ENCODE measurements around the gene PLEKHA7. TPM values are rescaled to one million over a fixed set of nuclear protein-coding genes. Genes with fewer than 3 reads are reported as not detected.

The PLEKHA7 gene
- total RNA-seq, 1 experiment from 2014 or later: 1.7 TPM

DNA sequence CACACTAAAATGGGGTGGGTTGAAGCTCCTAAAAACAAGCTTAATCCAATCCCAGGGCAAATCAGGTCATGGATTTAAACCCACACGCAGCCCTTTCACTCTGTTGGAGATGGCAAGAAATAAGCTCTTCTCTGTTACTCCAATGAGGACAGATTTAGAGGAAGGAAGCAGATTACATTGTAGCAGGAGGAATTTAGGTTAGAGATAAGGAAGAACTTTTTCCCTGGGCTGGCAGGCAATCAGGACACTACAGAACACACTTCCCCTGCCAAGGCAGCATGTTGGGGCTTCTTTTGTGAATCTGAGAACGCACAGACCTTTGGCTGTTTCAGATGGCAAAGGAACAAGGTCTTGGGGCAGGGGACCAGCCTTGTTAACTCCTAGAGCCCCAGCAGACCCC, 229.5 kb downstream of the PLEKHA7 start:
- Histone ChIP-seq H3K27ac (ENCODE audit: low read depth, low read length, poor library complexity, severe bottlenecking) (no peak overlapping the region), H3K4me1 (ENCODE audit: insufficient read depth, low read length, poor library complexity, severe bottlenecking) (no peaks in the 10 kb centered on the region), H3K9me3 (ENCODE audit: low read depth, low read length, poor library complexity, severe bottlenecking) (no peaks in the 10 kb centered on the region), H3K27me3 (replicated peaks; ENCODE audit: insufficient read depth, low read depth, low read length, poor library complexity) (no peaks in the 10 kb centered on the region), H3K4me3 (ENCODE audit: low read depth, low read length, poor library complexity, severe bottlenecking) (no peak overlapping the region), H3K36me3 (ENCODE audit: insufficient read depth, low read length, poor library complexity, severe bottlenecking) (no peaks in the 10 kb centered on the region)
- ChIA-PET POLR2A (ENCODE audit: low non-redundant PET) (no interaction called here), CTCF (no interaction called here)
- TF ChIP-seq EZH2 (IDR thresholded peaks at IDR 0.05; ENCODE audit: borderline replicate concordance, low read depth, low read length, poor library complexity, severe bottlenecking): no peak
- TF ChIP-seq, protein P1, sequence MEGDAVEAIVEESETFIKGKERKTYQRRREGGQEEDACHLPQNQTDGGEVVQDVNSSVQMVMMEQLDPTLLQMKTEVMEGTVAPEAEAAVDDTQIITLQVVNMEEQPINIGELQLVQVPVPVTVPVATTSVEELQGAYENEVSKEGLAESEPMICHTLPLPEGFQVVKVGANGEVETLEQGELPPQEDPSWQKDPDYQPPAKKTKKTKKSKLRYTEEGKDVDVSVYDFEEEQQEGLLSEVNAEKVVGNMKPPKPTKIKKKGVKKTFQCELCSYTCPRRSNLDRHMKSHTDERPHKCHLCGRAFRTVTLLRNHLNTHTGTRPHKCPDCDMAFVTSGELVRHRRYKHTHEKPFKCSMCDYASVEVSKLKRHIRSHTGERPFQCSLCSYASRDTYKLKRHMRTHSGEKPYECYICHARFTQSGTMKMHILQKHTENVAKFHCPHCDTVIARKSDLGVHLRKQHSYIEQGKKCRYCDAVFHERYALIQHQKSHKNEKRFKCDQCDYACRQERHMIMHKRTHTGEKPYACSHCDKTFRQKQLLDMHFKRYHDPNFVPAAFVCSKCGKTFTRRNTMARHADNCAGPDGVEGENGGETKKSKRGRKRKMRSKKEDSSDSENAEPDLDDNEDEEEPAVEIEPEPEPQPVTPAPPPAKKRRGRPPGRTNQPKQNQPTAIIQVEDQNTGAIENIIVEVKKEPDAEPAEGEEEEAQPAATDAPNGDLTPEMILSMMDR (conservative IDR thresholded peaks at IDR 0.05; ENCODE audit: low read depth, low read length): no peak
- intact Hi-C loops (cut with micrococcal nuclease; ENCODE audit: unreplicated experiment): no loop called here
- BruUV-seq (replicated peaks): no TSS peak
- DNase-seq (ENCODE audit: low spot score): no peak

DNA sequence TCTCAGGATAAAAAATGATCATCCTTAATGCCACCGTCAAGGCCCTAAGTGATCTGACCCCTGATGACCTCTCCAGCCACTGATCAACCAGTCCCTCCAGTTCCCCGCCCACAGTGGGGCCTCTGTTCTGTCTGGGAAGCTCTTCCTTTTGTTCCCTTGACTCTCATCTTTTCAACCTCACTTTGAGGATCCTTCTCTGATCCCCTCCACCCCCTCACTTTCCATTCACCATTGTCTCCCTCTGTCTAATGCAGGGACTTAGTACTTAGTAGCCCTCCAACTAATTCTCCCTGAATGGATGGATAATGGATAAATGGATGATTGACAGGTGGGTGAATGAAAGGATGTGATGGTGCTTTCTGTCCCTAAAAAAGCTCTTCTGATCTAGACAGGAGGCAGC, 230.1 kb downstream of the PLEKHA7 start:
- H3K36me3 ChIP-seq (ENCODE audit: insufficient read depth, low read length, poor library complexity, severe bottlenecking): no peaks in the 10 kb centered on the region
- no peaks in the 10 kb centered on the region for H3K9me3 ChIP-seq (ENCODE audit: low read depth, low read length, poor library complexity, severe bottlenecking)
- H3K27ac ChIP-seq (ENCODE audit: low read depth, low read length, poor library complexity, severe bottlenecking): no peak overlapping the region
- CTCF ChIA-PET: no interaction called here
- intact Hi-C loops (cut with micrococcal nuclease; ENCODE audit: unreplicated experiment): no loop called here
- BruUV-seq (replicated peaks): no TSS peak
- TF ChIP-seq, protein P1 (conservative IDR thresholded peaks at IDR 0.05; ENCODE audit: low read depth, low read length): no peak
- no peak for TF ChIP-seq EZH2 (IDR thresholded peaks at IDR 0.05; ENCODE audit: borderline replicate concordance, low read depth, low read length, poor library complexity, severe bottlenecking)
- DNase-seq (ENCODE audit: low spot score): no peak
- POLR2A ChIA-PET (ENCODE audit: low non-redundant PET): no interaction called here
- H3K27me3 ChIP-seq (replicated peaks; ENCODE audit: insufficient read depth, low read depth, low read length, poor library complexity): no peaks in the 10 kb centered on the region
- no peaks in the 10 kb centered on the region for H3K4me1 ChIP-seq (ENCODE audit: insufficient read depth, low read length, poor library complexity, severe bottlenecking)
- H3K4me3 ChIP-seq (ENCODE audit: low read depth, low read length, poor library complexity, severe bottlenecking): no peak overlapping the region

DNA sequence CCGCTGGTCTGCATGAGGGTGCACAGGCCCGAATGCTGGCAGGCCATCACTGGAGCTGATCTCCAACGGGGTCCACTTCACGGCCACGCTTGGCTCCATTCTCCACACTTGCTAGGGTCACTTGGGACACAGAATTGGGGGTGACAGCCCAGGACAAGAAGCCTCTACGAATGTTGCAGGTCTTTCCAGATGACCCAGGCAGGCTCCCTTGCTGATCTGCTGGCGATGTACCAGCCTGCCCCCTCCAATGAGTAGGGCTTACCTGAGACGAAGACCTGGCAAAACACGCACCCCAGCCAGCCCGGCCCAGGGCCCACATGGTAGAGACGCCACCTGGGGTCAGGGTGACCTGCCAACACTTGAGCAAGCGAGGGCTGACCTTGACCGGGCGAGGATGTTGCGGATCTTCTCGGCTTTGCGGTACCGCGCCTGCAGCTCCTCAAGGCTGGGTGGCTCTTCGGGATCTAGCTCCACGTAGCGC, 230.9 kb downstream of the PLEKHA7 start:
- Histone ChIP-seq H3K27ac (ENCODE audit: low read depth, low read length, poor library complexity, severe bottlenecking) (no peak overlapping the region), H3K36me3 (ENCODE audit: insufficient read depth, low read length, poor library complexity, severe bottlenecking) (no peaks in the 10 kb centered on the region), H3K4me3 (ENCODE audit: low read depth, low read length, poor library complexity, severe bottlenecking) (no peak overlapping the region), H3K9me3 (ENCODE audit: low read depth, low read length, poor library complexity, severe bottlenecking) (no peaks in the 10 kb centered on the region), H3K27me3 (replicated peaks; ENCODE audit: insufficient read depth, low read depth, low read length, poor library complexity) (no peaks in the 10 kb centered on the region), H3K4me1 (ENCODE audit: insufficient read depth, low read length, poor library complexity, severe bottlenecking) (no peaks in the 10 kb centered on the region)
- BruUV-seq (replicated peaks): no TSS peak
- CTCF ChIA-PET: no interaction called here
- POLR2A ChIA-PET (ENCODE audit: low non-redundant PET): no interaction called here
- intact Hi-C loops (cut with micrococcal nuclease; ENCODE audit: unreplicated experiment): no loop called here
- TF ChIP-seq, protein P1 (conservative IDR thresholded peaks at IDR 0.05; ENCODE audit: low read depth, low read length): no peak
- TF ChIP-seq EZH2 (IDR thresholded peaks at IDR 0.05; ENCODE audit: borderline replicate concordance, low read depth, low read length, poor library complexity, severe bottlenecking): no peak
- no peak for DNase-seq (ENCODE audit: low spot score)
